HepG2 (cell line): ENCODE measurements around the gene OLFM4. TPM values are rescaled to one million over a fixed set of nuclear protein-coding genes. Genes with fewer than 3 reads are reported as not detected.

ENCODE experiments used
- ATAC-seq: fragments of 200-7000 bp; cut with Tn5 transposase; 3 replicates; pipeline ENCODE4 v1.9.1; 2020; ENCODE audit warnings: mild to moderate bottlenecking, moderate library complexity
- BruUV-seq: library from RNA; stranded (reverse); fragments of 400-500 nt; replicated peaks from 2 replicates; lab custom pipeline; 2021; lab: Mats Ljungman, UMichigan
- CTCF ChIA-PET: fragments of 300-600 bp; formaldehyde crosslinking; extraction: SDS; loops from one replicate; lab custom pipeline; 2021; ENCODE audit warnings: low total read pairs, inconsistent platforms, low intra/inter-chr PET ratio; lab: Yijun Ruan, JAX
- POLR2A ChIA-PET: fragments of 350-600 bp; sonication (Branson Sonifier 250); formaldehyde crosslinking; loops from one replicate; lab custom pipeline; 2020; ENCODE audit warnings: antibody characterized with exemption, inconsistent platforms; lab: Yijun Ruan, JAX
- DNase-seq: peaks from one replicate; pipeline ENCODE4 v3.0.0-alpha.2; 2015; ENCODE audit warnings: low spot score
- FAIRE-seq: peaks from 3 replicates; lab custom pipeline; 2011; peaks lifted over from hg19 to GRCh38; lab: Jason Lieb, UNC
- H2AFZ ChIP-seq: one replicate; pipeline ENCODE4 v1.6.1; 2011; ENCODE audit warnings: low read length, inconsistent platforms
- H3K27ac ChIP-seq: fragments of 300-600 bp; 3 replicates; pipeline ENCODE4 v1.8.0; 2011; ENCODE audit warnings: mixed run types, mild to moderate bottlenecking, mixed read lengths, low read length, inconsistent platforms; ENCODE audit not compliant: insufficient read depth; ENCODE audit errors: extremely low read length
- H3K27me3 ChIP-seq, 2 experiments: fragments of 200-600 bp in 1 of 2; 2 replicates in 1 of 2; 3 replicates in 1 of 2; pipeline versions ENCODE4 v1.6.0 to v1.8.0; 2011; ENCODE audit warnings: low read length in 2 of 2, mild to moderate bottlenecking in 2 of 2, moderate library complexity in 2 of 2, inconsistent platforms in 1 of 2; ENCODE audit not compliant: insufficient read depth in 2 of 2, control insufficient read depth in 1 of 2
- H3K36me3 ChIP-seq, 2 experiments: fragments of 200-600 bp in 1 of 2; replicated peaks in 1 of 2; 2 replicates in 1 of 2; 3 replicates in 1 of 2; pipeline versions ENCODE4 v1.5.1 to v1.8.0; 2011; ENCODE audit warnings: low read length in 2 of 2, inconsistent platforms in 1 of 2; ENCODE audit not compliant: insufficient read depth in 2 of 2, control insufficient read depth in 1 of 2
- H3K4me1 ChIP-seq: 2 replicates; pipeline ENCODE4 v1.5.1; 2012; ENCODE audit warnings: low read length, inconsistent platforms; ENCODE audit not compliant: insufficient read depth
- H3K4me2 ChIP-seq: 2 replicates; pipeline ENCODE4 v1.6.0; 2011; ENCODE audit warnings: low read depth, low read length, inconsistent platforms
- H3K4me3 ChIP-seq, 3 experiments: fragments of 200-600 bp in 1 of 3; sonication (generic), shearing (Covaris generic) in 1 of 3; replicated peaks in 1 of 3; 2 replicates each; pipeline ENCODE4 v1.5.1; 2011 to 2016; ENCODE audit warnings: low read length in 3 of 3, inconsistent platforms in 2 of 3, low read depth in 2 of 3, mild to moderate bottlenecking in 2 of 3, control low read depth in 1 of 3, mixed read lengths in 1 of 3; ENCODE audit not compliant: insufficient read depth in 1 of 3
- H3K79me2 ChIP-seq: one replicate; pipeline ENCODE4 v1.6.1; 2011; ENCODE audit warnings: low read length, inconsistent platforms; ENCODE audit not compliant: insufficient read depth
- H3K9ac ChIP-seq: 2 replicates; pipeline ENCODE4 v1.6.0; 2011; ENCODE audit warnings: mild to moderate bottlenecking, low read depth, low read length, inconsistent platforms; ENCODE audit not compliant: insufficient read depth
- H3K9me3 ChIP-seq: 2 replicates; pipeline ENCODE4 v1.5.1; 2012; ENCODE audit warnings: mild to moderate bottlenecking, low read length
- H4K20me1 ChIP-seq: 2 replicates; pipeline ENCODE4 v1.6.0; 2011; ENCODE audit warnings: inconsistent platforms, mild to moderate bottlenecking, low read length, moderate library complexity; ENCODE audit not compliant: insufficient read depth
- CBFB ChIP-seq: sonication (generic); formaldehyde crosslinking; IDR thresholded peaks from 2 replicates; pipeline ENCODE4 v1.4.0; 2020; ENCODE audit warnings: missing genetic modification reagents
- GABPA ChIP-seq, 2 experiments: IDR thresholded peaks; 2 replicates each; pipeline ENCODE4 v1.6.1; 2011 to 2016; ENCODE audit warnings: low read depth in 2 of 2, low read length in 1 of 2, missing biosample characterization in 1 of 2, missing genetic modification characterization in 1 of 2
- NCOA1 ChIP-seq: sonication (generic); formaldehyde crosslinking; IDR thresholded peaks from 2 replicates; pipeline ENCODE4 v1.9.0; 2021; ENCODE audit warnings: missing genetic modification reagents
- REPIN1 ChIP-seq: sonication (generic); formaldehyde crosslinking; IDR thresholded peaks from 2 replicates; pipeline ENCODE4 v1.8.0; 2022; ENCODE audit warnings: missing genetic modification reagents, low read depth, mild to moderate bottlenecking, borderline replicate concordance
- ZC3H4 ChIP-seq: sonication (generic); formaldehyde crosslinking; IDR thresholded peaks from 2 replicates; pipeline ENCODE4 v1.4.0; 2020; ENCODE audit warnings: missing genetic modification reagents, borderline replicate concordance
- ZNF232 ChIP-seq: sonication (generic); formaldehyde crosslinking; IDR thresholded peaks from 2 replicates; pipeline ENCODE4 v1.4.0; 2020; ENCODE audit warnings: missing genetic modification reagents, borderline replicate concordance
- ZNF772 ChIP-seq: sonication (generic); formaldehyde crosslinking; IDR thresholded peaks from 2 replicates; pipeline ENCODE4 v1.5.0; 2020; ENCODE audit warnings: mild to moderate bottlenecking, missing genetic modification reagents
- ZSCAN25 ChIP-seq: sonication (generic); formaldehyde crosslinking; IDR thresholded peaks from 2 replicates; pipeline ENCODE4 v1.8.0; 2022; ENCODE audit warnings: mild to moderate bottlenecking, missing genetic modification reagents
- WGBS: methylation state at CpG from one replicate; pipeline ENCODE4 v1.1.6; 2017; ENCODE audit warnings: low lambda C conversion rate; 5-methylcytosine and 5-hydroxymethylcytosine counted together
- in situ Hi-C: cut with HindIII; loops from 2 replicates; pipeline ENCODE4 v1.10.0; 2017; ENCODE audit warnings: low pct_unique_long_range_greater_than_20kb; ENCODE audit not compliant: extremely low pct_ligation_motif_present
- intact Hi-C: fragments of 100-400 bp; cut with micrococcal nuclease; formaldehyde crosslinking; loops from one replicate; pipeline ENCODE4 v1.10.0; 2022; ENCODE audit not compliant: unreplicated experiment
- polyA plus RNA-seq, 8 experiments: library from polyadenylated mRNA; depleted of rRNA in 3 of 8; stranded (reverse) in 7 of 8; unstranded in 1 of 8; fragments of >200 nt; fragmentation: Illumina TruSeq in 4 of 8; extraction: Trizol in 4 of 8; gene quantifications; 2 replicates each; pipeline versions ENCODE4 v1.2.1 to v1.2.3, GENCODE V29; 2011 to 2016; ENCODE audit warnings: low read depth in 4 of 8, missing spikeins in 1 of 8, mixed read lengths in 1 of 8; ENCODE audit not compliant: insufficient read depth in 1 of 8
- total RNA-seq, 5 experiments: library from RNA; depleted of rRNA; stranded (reverse); fragments of >200 nt; fragmentation: Illumina TruSeq; extraction: Trizol; gene quantifications; 2 replicates each; pipeline ENCODE4 v1.2.3, GENCODE V29; 2016; ENCODE audit warnings: low read depth in 1 of 5
- TF ChIP-seq, protein P1 (sequence below): sonication (generic); formaldehyde crosslinking; IDR thresholded peaks from 2 replicates; pipeline ENCODE4 v1.4.0; 2020; ENCODE audit warnings: mild to moderate bottlenecking, missing genetic modification reagents
- TF ChIP-seq, protein P2 (sequence below): sonication (generic); formaldehyde crosslinking; IDR thresholded peaks from 2 replicates; pipeline ENCODE4 v1.8.0; 2022; ENCODE audit warnings: missing genetic modification reagents, mild to moderate bottlenecking, borderline replicate concordance
- TF ChIP-seq, protein P3 (sequence below): sonication (generic); formaldehyde crosslinking; IDR thresholded peaks from 2 replicates; pipeline ENCODE4 v1.4.0; 2020; ENCODE audit warnings: missing genetic modification reagents
- TF ChIP-seq, protein P4 (sequence below): sonication (generic); formaldehyde crosslinking; IDR thresholded peaks from 2 replicates; pipeline ENCODE4 v1.8.0; 2022; ENCODE audit warnings: mild to moderate bottlenecking, missing genetic modification reagents
- TF ChIP-seq, protein P5 (sequence below): sonication (generic); formaldehyde crosslinking; IDR thresholded peaks from 2 replicates; pipeline ENCODE4 v1.5.1; 2020; ENCODE audit warnings: mild to moderate bottlenecking, missing genetic modification reagents, moderate library complexity
- TF ChIP-seq, protein P6 (sequence below): sonication (generic); formaldehyde crosslinking; IDR thresholded peaks from 2 replicates; pipeline ENCODE4 v1.5.0; 2020; ENCODE audit warnings: mild to moderate bottlenecking, missing genetic modification reagents

OLFM4 gene
- total and polyA plus RNA-seq, 2 of the 13 experiments (the other 11 are each of a cell fraction or from before 2014, with no cell fraction given): not detected

DNA sequence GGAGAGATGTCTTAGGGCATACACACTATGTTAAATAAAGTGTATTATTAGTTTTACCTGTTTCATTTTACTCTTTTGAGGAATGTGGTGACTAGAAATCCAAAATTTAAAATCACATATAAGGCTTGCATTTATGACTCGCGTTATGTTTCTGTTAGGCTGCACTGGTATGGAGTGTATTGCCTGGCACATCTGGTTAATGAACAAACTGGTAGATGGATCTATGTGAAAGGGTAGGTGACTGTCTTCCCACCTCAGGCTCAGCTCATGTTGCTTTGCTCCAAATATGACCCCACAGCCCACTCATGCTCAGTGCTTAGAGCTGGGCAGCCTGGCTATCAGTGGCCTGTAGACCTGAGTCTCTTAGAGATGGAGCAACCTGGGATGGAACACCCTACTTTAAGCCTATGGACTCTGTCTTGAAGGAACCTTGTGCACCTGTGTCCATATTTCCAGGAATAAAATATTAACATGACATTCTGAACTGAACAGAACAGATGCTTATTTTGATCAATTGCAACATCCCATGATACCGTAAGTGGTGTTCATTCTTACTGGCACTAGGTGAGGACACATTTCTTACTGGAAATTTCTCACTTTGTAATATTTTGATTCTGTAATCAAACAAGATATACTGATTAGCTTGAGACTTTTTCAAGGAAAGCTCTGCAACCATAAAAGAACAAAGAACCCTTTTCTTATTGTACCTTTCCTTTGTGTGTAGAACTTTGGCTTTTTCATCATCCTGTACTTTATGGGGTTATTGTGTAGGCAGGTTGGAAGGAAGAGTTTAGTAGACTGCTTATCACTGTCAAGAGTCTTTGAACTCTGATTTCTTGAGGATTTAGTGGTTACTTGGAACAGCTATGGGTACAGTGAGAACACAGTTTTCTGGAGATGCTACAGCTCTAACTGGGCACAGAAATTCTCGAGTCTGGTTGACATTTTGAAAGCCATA, 9.6 kb upstream of the OLFM4 start:
- H3K79me2 ChIP-seq: no peaks in the 10 kb centered on the region
- no peak overlapping the region for H3K9ac ChIP-seq
- intact Hi-C loops: no loop called here
- no peak overlapping the region for H2AFZ ChIP-seq
- ChIA-PET POLR2A (no interaction called here), CTCF (no interaction called here)
- no peaks in the 10 kb centered on the region for H3K36me3 ChIP-seq
- H3K9me3 ChIP-seq: no peaks in the 10 kb centered on the region
- H4K20me1 ChIP-seq: no peaks in the 10 kb centered on the region
- DNase-seq (no peak), ATAC-seq (no peak), FAIRE-seq (no peak)
- no peak overlapping the region for H3K4me3 ChIP-seq
- H3K27ac ChIP-seq: no peak overlapping the region
- no peaks in the 10 kb centered on the region for H3K4me1 ChIP-seq
- in situ Hi-C loops: no loop called here
- 0% methylated on average over 4 of the region's 4 CpGs for WGBS
- BruUV-seq: no TSS peak
- TF ChIP-seq REPIN1 (CRISPR knock-in tag): no peak
- TF ChIP-seq ZNF772: no peak
- TF ChIP-seq, protein P1, sequence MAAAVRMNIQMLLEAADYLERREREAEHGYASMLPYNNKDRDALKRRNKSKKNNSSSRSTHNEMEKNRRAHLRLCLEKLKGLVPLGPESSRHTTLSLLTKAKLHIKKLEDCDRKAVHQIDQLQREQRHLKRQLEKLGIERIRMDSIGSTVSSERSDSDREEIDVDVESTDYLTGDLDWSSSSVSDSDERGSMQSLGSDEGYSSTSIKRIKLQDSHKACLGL (CRISPR knock-in tag): no peak
- no peak for TF ChIP-seq NCOA1
- TF ChIP-seq, protein P2, sequence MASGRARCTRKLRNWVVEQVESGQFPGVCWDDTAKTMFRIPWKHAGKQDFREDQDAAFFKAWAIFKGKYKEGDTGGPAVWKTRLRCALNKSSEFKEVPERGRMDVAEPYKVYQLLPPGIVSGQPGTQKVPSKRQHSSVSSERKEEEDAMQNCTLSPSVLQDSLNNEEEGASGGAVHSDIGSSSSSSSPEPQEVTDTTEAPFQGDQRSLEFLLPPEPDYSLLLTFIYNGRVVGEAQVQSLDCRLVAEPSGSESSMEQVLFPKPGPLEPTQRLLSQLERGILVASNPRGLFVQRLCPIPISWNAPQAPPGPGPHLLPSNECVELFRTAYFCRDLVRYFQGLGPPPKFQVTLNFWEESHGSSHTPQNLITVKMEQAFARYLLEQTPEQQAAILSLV (CRISPR knock-in tag): no peak
- TF ChIP-seq GABPA (IDR thresholded peaks at IDR 0.05; ENCODE audit: low read depth, low read length): no peak
- TF ChIP-seq GABPA (CRISPR knock-in tag; IDR thresholded peaks at IDR 0.05; ENCODE audit: low read depth): no peak
- no peak for TF ChIP-seq ZSCAN25 (CRISPR knock-in tag)
- TF ChIP-seq, protein P3, sequence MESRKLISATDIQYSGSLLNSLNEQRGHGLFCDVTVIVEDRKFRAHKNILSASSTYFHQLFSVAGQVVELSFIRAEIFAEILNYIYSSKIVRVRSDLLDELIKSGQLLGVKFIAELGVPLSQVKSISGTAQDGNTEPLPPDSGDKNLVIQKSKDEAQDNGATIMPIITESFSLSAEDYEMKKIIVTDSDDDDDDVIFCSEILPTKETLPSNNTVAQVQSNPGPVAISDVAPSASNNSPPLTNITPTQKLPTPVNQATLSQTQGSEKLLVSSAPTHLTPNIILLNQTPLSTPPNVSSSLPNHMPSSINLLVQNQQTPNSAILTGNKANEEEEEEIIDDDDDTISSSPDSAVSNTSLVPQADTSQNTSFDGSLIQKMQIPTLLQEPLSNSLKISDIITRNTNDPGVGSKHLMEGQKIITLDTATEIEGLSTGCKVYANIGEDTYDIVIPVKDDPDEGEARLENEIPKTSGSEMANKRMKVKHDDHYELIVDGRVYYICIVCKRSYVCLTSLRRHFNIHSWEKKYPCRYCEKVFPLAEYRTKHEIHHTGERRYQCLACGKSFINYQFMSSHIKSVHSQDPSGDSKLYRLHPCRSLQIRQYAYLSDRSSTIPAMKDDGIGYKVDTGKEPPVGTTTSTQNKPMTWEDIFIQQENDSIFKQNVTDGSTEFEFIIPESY (CRISPR knock-in tag): no peak
- TF ChIP-seq, protein P4, sequence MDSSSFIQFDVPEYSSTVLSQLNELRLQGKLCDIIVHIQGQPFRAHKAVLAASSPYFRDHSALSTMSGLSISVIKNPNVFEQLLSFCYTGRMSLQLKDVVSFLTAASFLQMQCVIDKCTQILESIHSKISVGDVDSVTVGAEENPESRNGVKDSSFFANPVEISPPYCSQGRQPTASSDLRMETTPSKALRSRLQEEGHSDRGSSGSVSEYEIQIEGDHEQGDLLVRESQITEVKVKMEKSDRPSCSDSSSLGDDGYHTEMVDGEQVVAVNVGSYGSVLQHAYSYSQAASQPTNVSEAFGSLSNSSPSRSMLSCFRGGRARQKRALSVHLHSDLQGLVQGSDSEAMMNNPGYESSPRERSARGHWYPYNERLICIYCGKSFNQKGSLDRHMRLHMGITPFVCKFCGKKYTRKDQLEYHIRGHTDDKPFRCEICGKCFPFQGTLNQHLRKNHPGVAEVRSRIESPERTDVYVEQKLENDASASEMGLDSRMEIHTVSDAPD (CRISPR knock-in tag): no peak
- TF ChIP-seq, protein P5, sequence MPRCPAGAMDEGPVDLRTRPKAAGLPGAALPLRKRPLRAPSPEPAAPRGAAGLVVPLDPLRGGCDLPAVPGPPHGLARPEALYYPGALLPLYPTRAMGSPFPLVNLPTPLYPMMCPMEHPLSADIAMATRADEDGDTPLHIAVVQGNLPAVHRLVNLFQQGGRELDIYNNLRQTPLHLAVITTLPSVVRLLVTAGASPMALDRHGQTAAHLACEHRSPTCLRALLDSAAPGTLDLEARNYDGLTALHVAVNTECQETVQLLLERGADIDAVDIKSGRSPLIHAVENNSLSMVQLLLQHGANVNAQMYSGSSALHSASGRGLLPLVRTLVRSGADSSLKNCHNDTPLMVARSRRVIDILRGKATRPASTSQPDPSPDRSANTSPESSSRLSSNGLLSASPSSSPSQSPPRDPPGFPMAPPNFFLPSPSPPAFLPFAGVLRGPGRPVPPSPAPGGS: no peak
- TF ChIP-seq ZC3H4 (CRISPR knock-in tag): no peak
- TF ChIP-seq CBFB: no peak
- TF ChIP-seq, protein P6, sequence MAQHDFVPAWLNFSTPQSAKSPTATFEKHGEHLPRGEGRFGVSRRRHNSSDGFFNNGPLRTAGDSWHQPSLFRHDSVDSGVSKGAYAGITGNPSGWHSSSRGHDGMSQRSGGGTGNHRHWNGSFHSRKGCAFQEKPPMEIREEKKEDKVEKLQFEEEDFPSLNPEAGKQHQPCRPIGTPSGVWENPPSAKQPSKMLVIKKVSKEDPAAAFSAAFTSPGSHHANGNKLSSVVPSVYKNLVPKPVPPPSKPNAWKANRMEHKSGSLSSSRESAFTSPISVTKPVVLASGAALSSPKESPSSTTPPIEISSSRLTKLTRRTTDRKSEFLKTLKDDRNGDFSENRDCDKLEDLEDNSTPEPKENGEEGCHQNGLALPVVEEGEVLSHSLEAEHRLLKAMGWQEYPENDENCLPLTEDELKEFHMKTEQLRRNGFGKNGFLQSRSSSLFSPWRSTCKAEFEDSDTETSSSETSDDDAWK (CRISPR knock-in tag): no peak
- TF ChIP-seq ZNF232 (CRISPR knock-in tag): no peak
- H3K27me3 ChIP-seq: no peaks in the 10 kb centered on the region
- H3K4me2 ChIP-seq: no peak overlapping the region
